Subcutaneous abdominal adipose tissue (tissue), 5 donors: ENCODE results near the gene SHROOM3.

Source experiments
- H3K27ac ChIP-seq: one replicate; pipeline ENCODE4 v1.7.0; 2013; ENCODE audit warnings: low read depth, mild to moderate bottlenecking, inconsistent platforms, low read length, moderate library complexity
- H3K27me3 ChIP-seq, 5 donors: one replicate each; pipeline ENCODE4 v1.7.0; 2013; ENCODE audit warnings: low read length in 5 of 5, inconsistent platforms in 1 of 5; ENCODE audit not compliant: control insufficient read depth in 5 of 5, insufficient read depth in 4 of 5
- H3K36me3 ChIP-seq, 5 donors: one replicate each; pipeline ENCODE4 v1.7.0; 2013; ENCODE audit warnings: low read length in 5 of 5; ENCODE audit not compliant: control insufficient read depth in 5 of 5, insufficient read depth in 5 of 5
- H3K4me1 ChIP-seq, 5 donors: one replicate each; pipeline ENCODE4 v1.7.0; 2013; ENCODE audit warnings: low read length in 5 of 5, mild to moderate bottlenecking in 3 of 5, moderate library complexity in 1 of 5; ENCODE audit not compliant: control insufficient read depth in 5 of 5, insufficient read depth in 5 of 5
- H3K4me3 ChIP-seq, 5 donors: one replicate each; pipeline ENCODE4 v1.7.0; 2013; ENCODE audit warnings: low read length in 5 of 5, low read depth in 1 of 5
- H3K9ac ChIP-seq, 5 donors: one replicate each; pipeline ENCODE4 v1.7.0; 2013; ENCODE audit warnings: low read length in 5 of 5, mild to moderate bottlenecking in 4 of 5, moderate library complexity in 3 of 5
- H3K9me3 ChIP-seq, 5 donors: one replicate each; pipeline ENCODE4 v1.7.0; 2013; ENCODE audit warnings: low read length in 5 of 5; ENCODE audit not compliant: control insufficient read depth in 5 of 5
- donor health status: healthy.
- donor health status: healthy.
- donor health status: healthy.
- donor health status: healthy.
- donor health status: healthy.

SHROOM3 gene

DNA sequence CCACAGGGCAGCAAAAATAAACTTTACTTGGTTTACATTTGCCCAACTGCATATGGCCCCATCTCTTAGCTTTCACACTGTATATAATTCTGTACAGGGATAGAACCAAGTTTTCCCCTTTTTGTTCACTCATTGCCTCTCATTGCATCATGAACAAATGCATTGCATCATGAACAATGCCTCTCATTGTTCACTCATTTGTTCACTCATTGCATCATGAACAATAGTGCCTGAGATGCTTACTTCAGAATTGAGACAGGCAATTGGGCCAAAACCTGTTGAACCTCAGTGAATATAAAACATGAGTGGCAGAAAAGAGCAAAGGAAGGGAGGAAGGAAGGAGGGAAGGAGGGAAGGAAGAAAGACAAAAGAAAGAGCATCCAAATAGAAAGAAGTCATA is 364.7 kb downstream of the SHROOM3 start:
- Histone ChIP-seq H3K4me1 (peaks cover 0 to 25% (median 16%) of the 10 kb centered on the region in 5 donors), H3K9ac (no peak overlapping the region), H3K27ac (no peak overlapping the region), H3K4me3 (no peak overlapping the region), H3K27me3 (no peaks in the 10 kb centered on the region), H3K36me3 (no peaks in the 10 kb centered on the region), H3K9me3 (peaks cover 0 to 2% (median 0%) of the 10 kb centered on the region in 5 donors)

DNA sequence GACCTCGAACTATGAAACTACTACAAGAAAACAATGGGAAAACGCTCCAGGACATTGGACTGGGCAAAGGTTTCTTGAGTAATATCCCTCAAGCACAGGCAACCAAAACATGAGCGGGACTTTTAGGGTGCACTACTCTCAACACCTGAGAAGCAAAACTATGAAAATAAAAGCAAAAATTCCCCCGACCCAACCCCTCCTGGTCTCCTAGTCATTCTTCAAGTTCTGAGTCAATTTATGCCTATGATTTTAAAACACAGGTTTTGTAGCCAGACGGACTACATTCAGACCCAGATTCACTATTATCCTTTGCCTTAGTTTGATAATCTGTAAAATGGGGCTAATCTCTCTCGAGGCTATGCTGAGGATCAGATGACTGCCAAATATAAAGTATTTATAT is 365.9 kb downstream of the SHROOM3 start:
- Histone ChIP-seq H3K27ac (no peak overlapping the region), H3K36me3 (no peaks in the 10 kb centered on the region), H3K4me1 (peaks cover 0 to 25% (median 16%) of the 10 kb centered on the region in 5 donors)

DNA sequence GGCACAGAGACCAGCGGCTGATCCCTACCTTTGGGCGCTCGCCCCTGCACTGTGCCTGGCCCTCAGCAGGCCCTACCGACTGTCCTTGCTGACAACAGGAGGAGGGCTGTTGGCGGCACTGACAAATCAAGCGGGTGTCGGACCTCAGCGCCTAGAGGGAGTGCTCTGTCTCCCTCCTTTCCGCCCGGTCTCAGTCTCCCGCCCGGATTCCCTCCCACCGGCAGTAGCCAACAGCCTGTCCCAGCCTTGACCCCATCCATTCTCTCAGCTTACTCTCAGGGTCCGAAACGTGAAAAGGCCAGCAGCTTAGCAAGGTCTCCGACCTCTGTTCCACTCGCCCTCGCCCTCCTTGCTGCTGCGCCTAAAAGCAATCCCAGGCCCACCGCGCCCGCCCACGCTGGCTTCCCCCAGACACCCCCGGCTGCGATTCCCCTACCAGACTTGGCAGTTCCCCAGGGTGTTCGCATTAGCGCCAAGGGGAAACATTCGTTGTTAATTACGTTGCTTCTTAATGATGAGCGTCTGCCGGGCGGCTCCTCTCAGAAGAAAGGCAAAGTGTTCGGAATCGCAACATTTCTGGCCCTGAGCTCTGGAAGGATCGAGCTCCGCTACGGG is 366.7 kb downstream of the SHROOM3 start:
- Histone ChIP-seq H3K27ac (peak overlapping the region; percentile 11), H3K9ac (no peak overlapping the region), H3K4me3 (peak overlapping the region in 4 of 5 donors; percentile 11 to 53 (median 26)), H3K9me3 (peaks cover 0 to 2% (median 0%) of the 10 kb centered on the region in 5 donors), H3K36me3 (no peaks in the 10 kb centered on the region), H3K27me3 (no peaks in the 10 kb centered on the region), H3K4me1 (peaks cover 0 to 25% (median 16%) of the 10 kb centered on the region in 5 donors)

More for the DNA sequence above, 365.9 kb downstream of the SHROOM3 start:
- H3K27me3 ChIP-seq = no peaks in the 10 kb centered on the region
- H3K9ac ChIP-seq = no peak overlapping the region
- H3K9me3 ChIP-seq = no peaks in the 10 kb centered on the region
- no peak overlapping the region for H3K4me3 ChIP-seq

DNA sequence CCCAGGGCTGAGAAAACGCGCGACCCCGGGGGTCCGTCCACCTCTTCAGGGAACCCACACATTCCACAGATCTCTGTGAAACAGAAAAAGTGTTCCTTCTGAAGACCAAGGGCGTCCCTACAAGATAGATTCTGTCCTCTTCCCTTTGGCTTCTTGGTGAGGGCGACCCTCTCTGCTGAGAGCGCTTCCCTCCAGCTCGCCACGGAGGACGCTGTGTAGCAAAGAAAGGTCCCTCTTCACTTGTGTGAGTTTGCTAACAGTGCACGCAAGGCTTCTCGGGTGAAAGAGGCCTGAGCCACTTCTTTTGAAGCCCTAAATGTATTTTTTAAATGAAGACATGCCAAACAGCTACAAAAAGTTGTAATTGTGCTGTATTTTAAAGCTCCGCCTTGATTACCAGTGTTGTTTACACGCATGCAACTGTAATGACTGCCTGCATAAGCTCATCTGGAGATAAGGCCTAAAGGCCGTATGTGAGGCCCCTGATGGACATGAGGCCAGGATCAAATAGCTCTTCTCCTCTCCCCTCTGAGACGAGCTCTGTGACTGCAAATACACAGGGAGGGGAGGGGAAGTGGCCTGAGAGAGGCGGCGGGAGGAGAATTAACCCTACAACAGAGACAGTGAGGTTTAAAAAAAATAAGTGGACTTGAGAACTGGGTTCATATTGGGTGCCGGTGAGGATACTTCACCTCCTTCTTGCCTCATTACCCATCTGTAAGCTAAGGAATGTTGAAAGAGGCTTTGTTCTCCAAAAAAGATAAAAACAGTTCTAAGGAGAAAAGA is 367.4 kb downstream of the SHROOM3 start:
- Histone ChIP-seq H3K27ac (no peak overlapping the region), H3K4me1 (peaks cover 0 to 25% (median 16%) of the 10 kb centered on the region in 5 donors), H3K27me3 (no peaks in the 10 kb centered on the region), H3K36me3 (no peaks in the 10 kb centered on the region), H3K9ac (no peak overlapping the region), H3K9me3 (peaks cover 0 to 2% (median 0%) of the 10 kb centered on the region in 5 donors), H3K4me3 (peak overlapping the region in 3 of 5 donors; percentile 22 to 53 (median 30))

- Histone ChIP-seq H3K27me3 (no peaks in the 10 kb centered on the region), H3K27ac (no peak overlapping the region), H3K4me3 (no peak overlapping the region), H3K9ac (no peak overlapping the region), H3K4me1 (peaks cover 0 to 20% (median 14%) of the 10 kb centered on the region in 5 donors), H3K9me3 (peaks cover 0 to 4% (median 0%) of the 10 kb centered on the region in 5 donors), H3K36me3 (no peaks in the 10 kb centered on the region)
Observed at GRCh38 chr4:76803522-76803921, 368.5 kb downstream of the SHROOM3 start.

DNA sequence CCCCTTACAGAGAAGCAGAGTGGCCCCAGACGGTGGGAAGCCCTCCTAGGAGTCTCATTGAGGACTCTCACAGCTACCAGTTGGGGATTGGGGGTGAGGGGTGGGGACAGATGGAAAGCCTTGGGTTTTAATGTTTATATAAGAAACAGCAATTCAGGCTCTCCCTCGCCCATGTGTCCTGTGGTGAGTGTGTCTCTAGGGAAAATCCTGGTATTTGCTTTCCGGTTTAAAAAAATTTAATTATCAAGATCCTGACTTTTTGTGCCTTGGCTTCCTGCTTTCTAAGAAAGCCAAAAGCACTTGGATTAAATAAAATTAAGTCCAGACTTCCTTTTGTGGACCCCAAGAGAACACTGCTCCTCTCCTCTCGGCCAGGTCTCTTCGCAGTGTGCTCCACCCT is 369.1 kb downstream of the SHROOM3 start:
- Histone ChIP-seq H3K9me3 (peaks cover 0 to 5% (median 0%) of the 10 kb centered on the region in 5 donors), H3K4me1 (peaks cover 0 to 15% (median 14%) of the 10 kb centered on the region in 5 donors), H3K9ac (no peak overlapping the region), H3K4me3 (no peak overlapping the region), H3K36me3 (no peaks in the 10 kb centered on the region), H3K27ac (no peak overlapping the region), H3K27me3 (no peaks in the 10 kb centered on the region)

- peaks cover 0 to 28% (median 25%) of the 10 kb centered on the region in 5 donors for H3K4me1 ChIP-seq
- H3K4me3 ChIP-seq = no peak overlapping the region
- H3K27me3 ChIP-seq = no peaks in the 10 kb centered on the region
- no peak overlapping the region for H3K9ac ChIP-seq
- no peaks in the 10 kb centered on the region for H3K36me3 ChIP-seq
- peaks cover 0 to 5% (median 0%) of the 10 kb centered on the region in 5 donors for H3K9me3 ChIP-seq
- H3K27ac ChIP-seq = no peak overlapping the region
Observed at GRCh38 chr4:76806346-76806745, 371.3 kb downstream of the SHROOM3 start.

- no peak overlapping the region for H3K9ac ChIP-seq
- H3K4me3 ChIP-seq = no peak overlapping the region
- H3K9me3 ChIP-seq = peaks cover 0 to 5% (median 0%) of the 10 kb centered on the region in 5 donors
- no peaks in the 10 kb centered on the region for H3K27me3 ChIP-seq
- H3K4me1 ChIP-seq = peaks cover 0 to 31% (median 29%) of the 10 kb centered on the region in 5 donors
- H3K27ac ChIP-seq = no peak overlapping the region
- no peaks in the 10 kb centered on the region for H3K36me3 ChIP-seq
Observed at GRCh38 chr4:76806757-76807156, 371.7 kb downstream of the SHROOM3 start.

DNA sequence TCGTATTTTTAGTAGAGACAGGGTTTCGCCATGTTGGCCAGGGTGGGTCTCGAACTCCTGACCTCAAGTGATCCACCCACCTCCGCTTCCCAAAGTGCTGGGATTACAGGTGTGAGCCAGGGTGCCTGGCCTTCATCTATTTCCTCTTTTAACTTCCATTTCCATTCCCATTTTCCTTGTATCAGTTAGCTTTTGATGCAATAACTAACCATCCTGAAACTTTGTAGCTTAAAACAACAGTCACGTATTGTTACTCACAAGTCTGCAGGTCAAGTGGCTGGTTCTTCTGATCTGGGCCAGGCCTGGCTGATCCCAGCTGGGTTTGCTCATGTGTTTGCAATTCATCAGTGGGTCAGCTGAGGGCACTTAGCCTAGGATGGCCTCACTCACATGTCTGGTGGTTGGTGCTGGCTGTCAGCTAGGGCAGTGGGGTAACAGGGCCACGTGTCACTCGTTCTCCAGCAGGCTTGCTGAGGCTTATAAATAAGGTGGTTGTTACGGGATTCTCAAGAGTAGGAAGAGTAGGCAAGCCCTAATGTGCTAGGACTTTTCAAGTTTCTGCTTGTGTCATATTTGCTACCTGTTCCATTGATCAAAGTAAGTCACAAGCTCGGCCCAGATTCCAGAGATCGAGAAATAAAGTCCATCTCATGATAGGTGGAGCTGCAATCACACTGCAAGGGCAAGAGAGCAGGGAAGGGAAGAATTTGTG is 374.7 kb downstream of the SHROOM3 start:
- no peaks in the 10 kb centered on the region for H3K36me3 ChIP-seq
- H3K4me1 ChIP-seq = peaks cover 0 to 33% (median 27%) of the 10 kb centered on the region in 5 donors
- no peak overlapping the region for H3K27ac ChIP-seq
- peaks cover 0 to 5% (median 0%) of the 10 kb centered on the region in 5 donors for H3K9me3 ChIP-seq
- H3K4me3 ChIP-seq = no peak overlapping the region
- no peaks in the 10 kb centered on the region for H3K27me3 ChIP-seq
- H3K9ac ChIP-seq = no peak overlapping the region
